RWPE2 (cell line): ENCODE results near the gene ISYNA1.

Experiments
- ATAC-seq: fragments of 200-7000 bp; cut with Tn5 transposase; 3 replicates; pipeline ENCODE4 v1.9.1; 2021; ENCODE audit warnings: low read depth
- DNase-seq: peaks from one replicate; pipeline ENCODE4 v3.0.0-alpha.2; 2020; ENCODE audit warnings: low spot score
- H3K27ac ChIP-seq: fragments of 450-650 bp; 2 replicates; pipeline ENCODE4 v1.5.1; 2017; ENCODE audit warnings: mild to moderate bottlenecking; ENCODE audit not compliant: poor library complexity, severe bottlenecking
- H3K27me3 ChIP-seq: fragments of 250-450 bp; sonication (Bioruptor Pico); 2 replicates; pipeline ENCODE4 v1.5.1; 2021; ENCODE audit warnings: mild to moderate bottlenecking, moderate library complexity; ENCODE audit not compliant: insufficient read depth, poor library complexity, severe bottlenecking
- H3K36me3 ChIP-seq: fragments of 250-450 bp; sonication (Bioruptor Pico); 2 replicates; pipeline ENCODE4 v1.5.1; 2020; ENCODE audit warnings: low read depth, mild to moderate bottlenecking, moderate library complexity
- H3K4me1 ChIP-seq: fragments of 250-450 bp; sonication (Bioruptor Pico); 2 replicates; pipeline ENCODE4 v1.5.1; 2021; ENCODE audit warnings: mild to moderate bottlenecking, moderate library complexity; ENCODE audit not compliant: insufficient read depth, poor library complexity, severe bottlenecking
- H3K4me3 ChIP-seq: fragments of 250-450 bp; sonication (Bioruptor Pico); 2 replicates; pipeline ENCODE4 v1.5.1; 2021; ENCODE audit warnings: mild to moderate bottlenecking, moderate library complexity; ENCODE audit not compliant: severe bottlenecking
- H3K9me3 ChIP-seq: fragments of 250-450 bp; sonication (Bioruptor Pico); 2 replicates; pipeline ENCODE4 v1.5.1; 2021; ENCODE audit warnings: mild to moderate bottlenecking, moderate library complexity; ENCODE audit not compliant: severe bottlenecking
- TF ChIP-seq, protein P1 (sequence below): fragments of 450-650 bp; IDR thresholded peaks from one replicate; pipeline ENCODE4 v1.5.1; 2017; ENCODE audit warnings: mild to moderate bottlenecking, moderate library complexity; ENCODE audit not compliant: poor library complexity, severe bottlenecking

ISYNA1 gene

GRCh38 chr19:18418029-18418482 lies 19.9 kb downstream of the ISYNA1 start:
- Histone ChIP-seq H3K27ac (peak overlapping the region; percentile 70), H3K4me3 (no peak overlapping the region)
- ATAC-seq: no peak

GRCh38 chr19:18417250-18418028 lies 20.5 kb downstream of the ISYNA1 start:
- peak overlapping the region; percentile 70 for H3K27ac ChIP-seq
- H3K36me3 ChIP-seq: no peaks in the 10 kb centered on the region
- no peaks in the 10 kb centered on the region for H3K27me3 ChIP-seq
- H3K4me3 ChIP-seq: peak overlapping the region; percentile 33
- peak; percentile 79 for DNase-seq
- TF ChIP-seq, protein P1, sequence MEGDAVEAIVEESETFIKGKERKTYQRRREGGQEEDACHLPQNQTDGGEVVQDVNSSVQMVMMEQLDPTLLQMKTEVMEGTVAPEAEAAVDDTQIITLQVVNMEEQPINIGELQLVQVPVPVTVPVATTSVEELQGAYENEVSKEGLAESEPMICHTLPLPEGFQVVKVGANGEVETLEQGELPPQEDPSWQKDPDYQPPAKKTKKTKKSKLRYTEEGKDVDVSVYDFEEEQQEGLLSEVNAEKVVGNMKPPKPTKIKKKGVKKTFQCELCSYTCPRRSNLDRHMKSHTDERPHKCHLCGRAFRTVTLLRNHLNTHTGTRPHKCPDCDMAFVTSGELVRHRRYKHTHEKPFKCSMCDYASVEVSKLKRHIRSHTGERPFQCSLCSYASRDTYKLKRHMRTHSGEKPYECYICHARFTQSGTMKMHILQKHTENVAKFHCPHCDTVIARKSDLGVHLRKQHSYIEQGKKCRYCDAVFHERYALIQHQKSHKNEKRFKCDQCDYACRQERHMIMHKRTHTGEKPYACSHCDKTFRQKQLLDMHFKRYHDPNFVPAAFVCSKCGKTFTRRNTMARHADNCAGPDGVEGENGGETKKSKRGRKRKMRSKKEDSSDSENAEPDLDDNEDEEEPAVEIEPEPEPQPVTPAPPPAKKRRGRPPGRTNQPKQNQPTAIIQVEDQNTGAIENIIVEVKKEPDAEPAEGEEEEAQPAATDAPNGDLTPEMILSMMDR: no peak
- peaks cover 5% of the 10 kb centered on the region for H3K4me1 ChIP-seq
- H3K9me3 ChIP-seq: no peaks in the 10 kb centered on the region
- ATAC-seq: peak; percentile 56

More at GRCh38 chr19:18418029-18418482, 19.9 kb downstream of the ISYNA1 start:
- H3K36me3 ChIP-seq: no peaks in the 10 kb centered on the region
- H3K4me1 ChIP-seq: peaks cover 5% of the 10 kb centered on the region
- no peaks in the 10 kb centered on the region for H3K9me3 ChIP-seq
- no peaks in the 10 kb centered on the region for H3K27me3 ChIP-seq
- peak; percentile 72 for DNase-seq
- TF ChIP-seq, protein P1: no peak

DNA sequence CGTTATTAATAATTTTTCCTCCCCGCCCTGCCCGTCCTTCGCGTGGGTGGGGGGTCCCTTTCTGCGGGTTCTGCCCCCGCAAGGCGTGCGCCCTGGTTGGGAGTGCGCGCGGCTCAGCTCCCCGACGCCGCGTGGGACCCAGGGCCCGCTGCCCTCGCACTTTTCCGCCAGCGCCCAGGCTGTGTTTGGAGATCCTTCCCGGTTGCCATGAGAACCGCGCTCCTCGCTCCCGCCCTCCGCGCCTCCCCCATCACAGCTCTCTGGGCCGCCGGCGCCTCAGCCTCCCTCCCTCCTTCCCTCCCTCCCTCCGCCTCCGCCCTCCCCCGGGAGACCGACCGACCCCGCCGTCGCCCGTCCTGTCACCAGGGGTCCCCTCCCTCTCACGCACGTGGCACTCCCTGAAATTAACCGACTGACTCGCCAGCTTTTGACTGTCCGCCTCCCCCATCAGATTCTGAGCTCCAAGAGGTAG lies 21.1 kb downstream of the ISYNA1 start:
- DNase-seq (peak; percentile 79), ATAC-seq (peak; percentile 58)
- TF ChIP-seq, protein P1: no peak
- Histone ChIP-seq H3K4me3 (peak overlapping the region; percentile 33), H3K4me1 (peaks cover 5% of the 10 kb centered on the region), H3K36me3 (no peaks in the 10 kb centered on the region), H3K9me3 (no peaks in the 10 kb centered on the region), H3K27ac (peak overlapping the region; percentile 70), H3K27me3 (no peaks in the 10 kb centered on the region)

DNA sequence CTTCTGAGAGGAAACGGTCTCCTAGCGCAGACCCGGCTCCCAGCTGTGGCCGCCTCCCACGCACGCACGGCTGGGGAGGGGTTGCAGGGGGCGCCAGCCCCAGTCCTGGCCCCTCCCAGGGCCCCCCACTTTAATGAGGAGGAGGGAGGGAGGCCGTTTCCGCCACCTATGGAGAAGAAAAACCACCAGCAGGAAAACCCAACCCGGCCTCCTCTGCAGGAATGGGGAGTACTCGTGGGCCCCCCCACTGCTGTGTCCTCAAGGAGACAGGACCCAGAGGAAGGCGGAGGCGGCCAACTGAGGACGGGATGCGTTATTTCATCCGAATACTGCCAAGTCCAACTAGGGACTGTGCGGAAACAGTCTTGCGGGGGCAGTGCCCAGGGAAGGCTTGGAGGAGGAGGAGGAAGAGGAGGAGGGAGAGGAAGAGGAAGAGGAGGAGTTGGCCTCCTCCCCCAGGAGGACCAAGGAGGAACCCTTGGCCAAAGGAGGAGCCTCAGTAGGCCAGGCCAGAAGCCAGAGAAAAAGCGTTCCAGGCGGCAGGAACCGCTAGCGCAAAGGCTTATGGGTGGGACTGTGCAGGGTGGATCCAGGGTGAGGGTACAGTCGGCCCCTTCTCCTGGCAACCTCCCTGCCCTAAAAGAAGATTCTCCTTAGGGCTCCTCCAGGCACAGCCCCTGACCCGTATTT lies 22.6 kb downstream of the ISYNA1 start:
- TF ChIP-seq, protein P1: no peak
- H3K27ac ChIP-seq: no peak overlapping the region
- H3K9me3 ChIP-seq: no peaks in the 10 kb centered on the region
- no peak for ATAC-seq
- H3K36me3 ChIP-seq: no peaks in the 10 kb centered on the region
- H3K4me3 ChIP-seq: no peak overlapping the region
- peak; percentile 62 for DNase-seq
- peaks cover 3% of the 10 kb centered on the region for H3K4me1 ChIP-seq
- H3K27me3 ChIP-seq: no peaks in the 10 kb centered on the region
